ENCODE data around the gene METTL27.

DNA sequence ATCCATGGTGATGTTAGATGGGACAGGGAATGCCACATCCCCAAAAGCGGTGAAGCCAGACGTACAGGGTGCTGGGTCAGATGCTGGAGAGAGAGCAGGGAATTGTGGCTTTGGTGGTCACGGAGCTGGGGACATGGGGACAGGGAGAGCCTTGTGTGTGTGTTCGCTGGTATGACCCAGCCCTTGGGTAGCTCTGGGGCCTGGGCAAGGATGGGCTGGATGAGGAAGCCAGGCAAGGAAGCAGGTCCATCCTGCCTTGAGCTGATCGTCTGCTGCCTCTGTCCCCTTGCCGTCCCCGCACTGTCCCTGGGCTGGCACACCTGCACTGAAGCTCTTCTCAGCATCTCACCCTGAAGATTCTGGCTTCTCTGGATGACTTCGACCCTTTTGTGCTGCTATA is 26.9 kb downstream of the METTL27 start:
- TF ChIP-seq, protein P1, sequence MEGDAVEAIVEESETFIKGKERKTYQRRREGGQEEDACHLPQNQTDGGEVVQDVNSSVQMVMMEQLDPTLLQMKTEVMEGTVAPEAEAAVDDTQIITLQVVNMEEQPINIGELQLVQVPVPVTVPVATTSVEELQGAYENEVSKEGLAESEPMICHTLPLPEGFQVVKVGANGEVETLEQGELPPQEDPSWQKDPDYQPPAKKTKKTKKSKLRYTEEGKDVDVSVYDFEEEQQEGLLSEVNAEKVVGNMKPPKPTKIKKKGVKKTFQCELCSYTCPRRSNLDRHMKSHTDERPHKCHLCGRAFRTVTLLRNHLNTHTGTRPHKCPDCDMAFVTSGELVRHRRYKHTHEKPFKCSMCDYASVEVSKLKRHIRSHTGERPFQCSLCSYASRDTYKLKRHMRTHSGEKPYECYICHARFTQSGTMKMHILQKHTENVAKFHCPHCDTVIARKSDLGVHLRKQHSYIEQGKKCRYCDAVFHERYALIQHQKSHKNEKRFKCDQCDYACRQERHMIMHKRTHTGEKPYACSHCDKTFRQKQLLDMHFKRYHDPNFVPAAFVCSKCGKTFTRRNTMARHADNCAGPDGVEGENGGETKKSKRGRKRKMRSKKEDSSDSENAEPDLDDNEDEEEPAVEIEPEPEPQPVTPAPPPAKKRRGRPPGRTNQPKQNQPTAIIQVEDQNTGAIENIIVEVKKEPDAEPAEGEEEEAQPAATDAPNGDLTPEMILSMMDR (IDR thresholded peaks at IDR 0.05 in 4 of 5, conservative IDR thresholded peaks at IDR 0.05 in 1 of 5) = no peak
- TF ChIP-seq POLR2A (IDR thresholded peaks at IDR 0.05) = no peak
